Stimulated activated effector memory CD8-positive, alpha-beta T cell treated with anti-CD3 and anti-CD28 coated beads, Interleukin-12 subunit alpha, Interleukin-12 subunit beta, amount 100 ng/mL, for 72 hours (primary cell): Measurements from ENCODE around the gene RUNX3.

Experiments used
- ATAC-seq: fragments of 150-1000 bp; cut with Tn5 transposase; 2 replicates; pipeline ENCODE4 v1.10.0; 2021
- DNase-seq, 2 donors: peaks; one replicate each; pipeline ENCODE4 v3.0.0; 2021 to 2022; ENCODE audit warnings: low spot score in 2 of 2
- H3K27ac Mint-ChIP-seq: one replicate; pipeline ENCODE4 v1.8.0; 2022; ENCODE audit warnings: mild to moderate bottlenecking, mixed read lengths
- H3K36me3 Mint-ChIP-seq: one replicate; pipeline ENCODE4 v1.8.0; 2022; ENCODE audit warnings: mild to moderate bottlenecking, mixed read lengths
- H3K4me1 Mint-ChIP-seq: one replicate; pipeline ENCODE4 v1.8.0; 2022; ENCODE audit warnings: mixed read lengths
- H3K4me3 Mint-ChIP-seq: one replicate; pipeline ENCODE4 v1.8.0; 2022; ENCODE audit warnings: mild to moderate bottlenecking, mixed read lengths
- H3K9me3 Mint-ChIP-seq: one replicate; pipeline ENCODE4 v1.8.0; 2022; ENCODE audit warnings: mixed read lengths

RUNX3 gene

DNA sequence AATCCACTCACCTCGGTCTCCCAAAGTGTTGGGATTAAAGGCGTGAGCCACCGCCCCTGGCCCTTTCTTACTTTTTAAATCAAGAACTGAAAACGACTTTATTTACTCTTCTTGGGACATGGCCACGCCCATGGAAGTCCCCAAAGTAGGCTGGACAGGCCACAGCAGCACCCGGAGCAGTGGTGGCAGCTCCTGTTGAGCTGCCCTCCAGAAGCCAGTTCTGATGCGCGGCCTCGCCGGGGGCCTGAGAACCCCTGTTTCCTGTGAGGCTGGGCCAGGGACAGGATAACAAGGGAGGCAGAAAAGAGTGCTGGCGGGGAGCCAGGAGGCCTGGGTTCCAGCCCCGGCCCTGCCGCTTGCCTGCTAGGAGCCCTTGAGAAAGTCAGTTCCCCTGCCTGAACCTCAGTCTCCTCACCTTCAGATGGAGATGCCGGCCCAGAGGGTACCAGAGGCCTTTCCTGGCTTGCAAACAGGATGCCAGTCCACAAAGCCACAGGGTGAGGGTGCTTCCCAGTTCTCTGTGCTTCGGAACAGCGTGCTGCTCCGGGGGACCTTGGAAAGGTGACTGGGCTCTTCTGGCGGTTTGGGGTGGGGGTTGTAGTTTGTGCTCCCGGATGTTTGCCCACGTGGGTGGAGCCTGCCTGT, 59.4 kb downstream of the RUNX3 start:
- Mint-ChIP-seq H3K27ac (peak overlapping the region; percentile 69), H3K4me1 (peaks cover 26% of the 10 kb centered on the region), H3K4me3 (no peak overlapping the region), H3K36me3 (no peaks in the 10 kb centered on the region), H3K9me3 (no peaks in the 10 kb centered on the region)
- no peak for ATAC-seq
- DNase-seq = no peak

DNA sequence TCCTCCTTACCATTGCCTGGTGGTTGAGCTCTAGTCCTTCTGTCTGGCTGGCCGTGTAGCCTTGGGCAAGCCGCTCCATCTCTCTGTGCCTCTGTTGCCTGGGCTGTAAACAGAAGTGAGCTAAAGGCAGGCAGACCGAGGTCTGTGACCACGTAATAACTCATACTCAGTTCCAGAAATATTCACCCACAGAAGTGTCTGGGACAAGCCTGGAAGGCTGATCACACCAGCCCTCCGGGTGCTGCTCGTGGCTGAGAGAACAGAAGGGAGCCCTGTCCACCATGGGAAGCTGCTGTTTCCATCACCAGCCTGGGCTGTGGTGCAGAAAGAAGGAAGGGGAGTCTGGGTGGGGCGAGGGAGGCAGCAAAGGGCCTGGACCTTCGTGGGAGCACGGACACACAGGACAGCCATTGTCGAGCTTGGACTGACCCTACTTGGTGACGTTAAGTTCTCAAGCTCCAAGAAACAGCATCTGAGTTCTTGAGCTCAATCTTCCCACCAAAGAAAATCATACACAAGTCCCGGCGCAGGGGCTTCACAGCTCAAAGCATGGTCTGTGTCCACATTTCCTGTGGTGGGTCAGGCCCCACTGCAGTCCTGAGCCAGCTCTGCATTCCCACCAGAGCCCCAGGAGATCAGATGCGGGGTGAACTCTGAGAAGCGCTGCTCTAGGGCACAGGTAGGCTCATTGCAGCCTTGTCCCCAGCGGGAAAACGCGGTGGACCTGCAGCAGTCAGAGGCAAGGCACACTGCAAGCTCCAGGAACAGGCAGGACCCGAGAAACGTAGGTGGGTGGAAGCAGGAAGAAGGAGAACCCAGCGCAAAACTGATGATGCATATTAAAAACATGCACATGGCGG, 61.8 kb downstream of the RUNX3 start:
- H3K9me3 Mint-ChIP-seq = no peaks in the 10 kb centered on the region
- peak overlapping the region; percentile 82 for H3K27ac Mint-ChIP-seq
- H3K4me3 Mint-ChIP-seq = no peak overlapping the region
- no peak for ATAC-seq
- H3K4me1 Mint-ChIP-seq = peaks cover 34% of the 10 kb centered on the region
- DNase-seq = no peak
- no peaks in the 10 kb centered on the region for H3K36me3 Mint-ChIP-seq

DNA sequence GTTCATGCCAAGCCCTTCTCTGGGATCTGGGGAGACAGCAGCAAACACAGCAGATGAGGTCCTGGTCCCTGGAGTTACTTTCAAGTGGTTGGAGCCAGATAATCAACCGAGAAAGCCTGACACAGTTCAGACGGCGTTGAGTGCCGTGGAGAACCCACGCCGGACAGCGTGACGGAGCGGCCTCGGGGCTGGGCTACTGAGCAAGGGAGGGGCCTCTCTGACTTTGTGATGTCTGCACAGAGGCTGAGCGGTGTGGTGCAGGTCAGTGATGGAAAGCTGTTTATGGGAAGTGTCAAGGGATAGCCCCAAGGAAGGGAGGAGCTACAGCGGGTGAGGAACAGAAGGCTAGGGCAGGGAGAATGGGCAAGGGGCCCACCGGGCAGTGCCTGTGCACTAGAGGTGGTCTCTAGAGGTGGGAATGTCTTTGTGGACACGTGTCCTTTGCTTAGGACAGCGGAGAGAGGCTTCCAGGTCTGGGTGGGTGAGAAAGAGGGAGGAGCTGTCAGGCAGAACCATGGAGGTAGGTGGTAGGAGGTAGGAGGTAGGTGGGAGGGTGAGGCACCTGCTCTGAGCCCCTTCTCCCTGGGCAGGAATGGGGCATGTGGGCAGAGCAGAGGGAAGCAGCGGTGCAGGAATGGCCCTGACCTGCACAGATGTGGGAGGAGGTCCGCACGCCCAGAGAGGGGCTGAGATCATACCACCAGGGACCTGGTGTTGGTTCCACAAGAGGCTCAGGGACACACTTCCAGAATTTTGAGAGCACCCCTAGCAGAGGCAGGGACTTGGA, 62.8 kb downstream of the RUNX3 start:
- H3K4me1 Mint-ChIP-seq = peaks cover 41% of the 10 kb centered on the region
- H3K27ac Mint-ChIP-seq = peak overlapping the region; percentile 82
- no peaks in the 10 kb centered on the region for H3K36me3 Mint-ChIP-seq
- ATAC-seq = no peak
- no peak overlapping the region for H3K4me3 Mint-ChIP-seq
- H3K9me3 Mint-ChIP-seq = no peaks in the 10 kb centered on the region
- peak in 1 of 2 donors; percentile 35 for DNase-seq

DNA sequence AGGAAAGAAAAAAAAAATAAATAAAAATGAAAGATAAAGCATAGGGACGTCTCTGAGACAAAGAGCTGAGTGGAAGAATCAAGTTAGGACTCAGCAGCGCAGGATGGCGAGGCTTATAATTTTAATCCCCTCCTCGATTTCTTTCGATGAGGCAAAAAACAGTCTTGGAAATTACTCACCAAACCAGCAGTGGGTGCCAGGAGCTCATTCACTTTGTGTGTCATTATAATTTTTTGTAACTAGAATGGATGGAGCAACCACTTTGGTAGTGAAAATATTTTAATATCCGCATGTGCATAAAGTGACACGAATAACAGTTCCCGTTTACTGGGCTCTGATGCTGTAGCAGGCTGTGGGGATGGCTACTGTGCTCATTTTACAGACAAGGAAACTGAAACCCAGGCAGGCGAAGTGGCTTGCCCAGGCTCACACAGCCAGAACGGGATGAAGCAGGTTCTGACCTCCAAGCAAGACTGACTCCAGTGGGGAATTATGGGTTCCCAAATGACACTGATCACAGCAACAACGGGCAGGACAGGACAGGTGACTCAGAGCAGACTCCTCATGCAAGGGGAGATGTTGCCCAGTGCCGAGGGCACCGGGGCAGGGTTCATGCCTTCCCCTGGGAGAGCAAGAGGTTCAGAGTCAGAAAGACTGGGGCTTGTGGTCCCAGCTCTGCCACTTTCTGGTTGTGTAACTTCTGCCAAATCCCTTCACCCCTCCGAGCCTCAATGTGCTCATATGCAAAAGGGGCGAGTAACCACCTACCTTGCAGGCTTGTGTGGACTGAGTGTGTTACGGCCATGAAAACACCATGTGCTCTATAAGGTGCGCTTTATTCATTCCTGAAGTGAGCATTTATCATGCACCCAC, 63.6 kb downstream of the RUNX3 start:
- Mint-ChIP-seq H3K36me3 (no peaks in the 10 kb centered on the region), H3K4me3 (no peak overlapping the region), H3K27ac (no peak overlapping the region), H3K4me1 (peaks cover 37% of the 10 kb centered on the region), H3K9me3 (no peaks in the 10 kb centered on the region)
- ATAC-seq (no peak), DNase-seq (peak in 1 of 2 donors; percentile 45)

DNA sequence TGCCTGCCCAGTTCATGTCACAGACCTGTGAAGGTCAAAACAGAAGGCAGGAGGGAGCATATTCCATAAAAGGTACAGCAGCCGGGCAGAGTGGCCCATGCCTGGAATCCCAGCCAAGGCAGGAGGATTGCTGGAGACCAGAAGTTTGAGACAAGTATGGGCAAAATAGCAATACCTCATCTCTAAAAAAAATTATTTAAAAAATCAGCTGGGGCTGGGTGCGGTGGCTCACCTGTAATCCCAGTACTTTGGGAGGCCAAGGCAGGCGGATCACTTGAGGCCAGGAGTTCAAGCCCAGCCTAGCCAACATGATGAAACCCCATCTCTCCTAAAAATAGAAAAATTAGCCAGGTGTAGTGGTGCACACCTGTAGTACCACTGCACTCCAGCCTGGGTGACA, 64.5 kb downstream of the RUNX3 start:
- ATAC-seq (no peak), DNase-seq (peak in 1 of 2 donors; percentile 28)
- H3K4me1 Mint-ChIP-seq = peaks cover 28% of the 10 kb centered on the region
- no peaks in the 10 kb centered on the region for H3K9me3 Mint-ChIP-seq
- H3K4me3 Mint-ChIP-seq = no peak overlapping the region
- H3K36me3 Mint-ChIP-seq = no peaks in the 10 kb centered on the region
- H3K27ac Mint-ChIP-seq = no peak overlapping the region

DNA sequence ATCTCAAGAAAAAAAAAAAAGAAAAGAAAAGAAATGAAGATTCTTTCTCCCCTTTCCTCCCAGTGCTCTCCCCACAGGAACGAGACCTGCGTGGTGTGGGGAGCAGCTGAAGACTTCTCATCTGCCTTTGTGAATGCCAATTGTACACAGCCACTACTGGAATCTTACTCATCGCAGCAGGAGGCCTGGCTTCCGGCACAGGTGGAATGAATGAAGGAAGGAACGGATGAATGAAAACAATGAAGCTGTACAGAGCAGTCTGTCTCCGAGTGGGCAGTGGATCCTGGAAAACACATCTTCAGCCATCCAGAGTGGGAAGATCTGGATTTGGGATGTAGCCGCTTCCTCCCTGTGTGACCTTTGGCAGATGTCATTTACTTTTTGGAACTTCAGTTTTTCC, 64.9 kb downstream of the RUNX3 start:
- DNase-seq = peak in 1 of 2 donors; percentile 10
- Mint-ChIP-seq H3K4me1 (peaks cover 26% of the 10 kb centered on the region), H3K4me3 (no peak overlapping the region), H3K36me3 (no peaks in the 10 kb centered on the region), H3K9me3 (no peaks in the 10 kb centered on the region), H3K27ac (no peak overlapping the region)
- no peak for ATAC-seq

DNA sequence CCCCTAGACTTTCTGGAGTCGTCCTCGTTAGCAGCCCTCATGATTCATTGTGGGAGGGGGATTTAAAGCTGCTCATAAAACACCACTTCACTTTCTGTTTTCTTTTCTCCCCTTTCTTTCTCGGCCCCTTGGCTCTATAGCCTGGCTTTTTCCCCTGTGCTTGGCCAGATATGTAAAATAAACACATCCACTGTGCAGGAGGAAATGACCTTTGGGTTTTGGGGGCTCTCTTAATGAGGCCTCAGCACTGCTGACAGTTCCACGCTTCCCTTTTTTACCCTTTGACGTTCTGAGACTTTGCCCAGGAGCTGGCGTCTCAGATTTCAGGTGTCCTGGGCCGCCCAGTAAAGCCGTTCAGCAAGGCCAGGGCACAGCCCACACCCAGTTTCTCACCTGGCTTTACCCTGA, 65.7 kb downstream of the RUNX3 start:
- Mint-ChIP-seq H3K9me3 (no peaks in the 10 kb centered on the region), H3K4me3 (no peak overlapping the region), H3K27ac (no peak overlapping the region), H3K36me3 (no peaks in the 10 kb centered on the region), H3K4me1 (peaks cover 26% of the 10 kb centered on the region)
- no peak for ATAC-seq
- peak in 1 of 2 donors; percentile 18 for DNase-seq

DNA sequence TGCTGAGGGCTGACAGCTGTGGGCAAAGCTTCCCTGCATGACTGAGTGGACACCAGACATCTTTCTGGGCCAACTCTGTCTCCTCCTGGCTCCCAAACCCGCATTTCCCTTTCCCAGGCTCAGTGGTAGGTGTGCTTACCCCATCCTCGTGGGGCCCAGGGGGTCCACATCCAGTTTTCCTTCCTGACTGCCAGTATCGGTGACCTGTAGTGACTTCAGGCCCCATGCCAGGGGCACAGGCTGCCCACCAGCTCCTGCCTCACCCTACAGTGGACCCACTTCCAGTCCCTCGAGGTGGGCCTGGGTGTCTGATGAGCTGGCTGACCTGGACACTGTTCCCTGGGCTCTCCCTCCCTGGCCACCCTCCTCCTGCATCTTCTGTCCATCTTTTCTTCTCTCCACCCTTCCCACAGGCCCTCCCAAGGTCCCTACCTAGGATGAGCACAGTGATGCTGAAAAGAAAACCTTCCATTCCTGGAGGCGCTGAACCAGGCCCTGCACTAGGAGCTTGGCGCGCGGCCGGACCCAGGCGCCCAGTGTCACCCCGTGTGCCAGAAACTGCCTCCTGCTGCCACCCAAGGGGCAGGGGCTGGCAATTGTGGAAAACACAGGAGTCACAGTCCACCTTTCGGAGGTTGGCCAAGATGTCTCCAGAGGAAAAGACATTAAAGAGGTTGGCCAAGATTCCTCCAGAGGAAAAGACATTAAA, 67.1 kb downstream of the RUNX3 start:
- peak in 1 of 2 donors; percentile 47 for DNase-seq
- peak overlapping the region; percentile 50 for H3K27ac Mint-ChIP-seq
- no peak for ATAC-seq
- no peaks in the 10 kb centered on the region for H3K9me3 Mint-ChIP-seq
- H3K4me3 Mint-ChIP-seq = no peak overlapping the region
- H3K4me1 Mint-ChIP-seq = peaks cover 29% of the 10 kb centered on the region
- H3K36me3 Mint-ChIP-seq = no peaks in the 10 kb centered on the region

DNA sequence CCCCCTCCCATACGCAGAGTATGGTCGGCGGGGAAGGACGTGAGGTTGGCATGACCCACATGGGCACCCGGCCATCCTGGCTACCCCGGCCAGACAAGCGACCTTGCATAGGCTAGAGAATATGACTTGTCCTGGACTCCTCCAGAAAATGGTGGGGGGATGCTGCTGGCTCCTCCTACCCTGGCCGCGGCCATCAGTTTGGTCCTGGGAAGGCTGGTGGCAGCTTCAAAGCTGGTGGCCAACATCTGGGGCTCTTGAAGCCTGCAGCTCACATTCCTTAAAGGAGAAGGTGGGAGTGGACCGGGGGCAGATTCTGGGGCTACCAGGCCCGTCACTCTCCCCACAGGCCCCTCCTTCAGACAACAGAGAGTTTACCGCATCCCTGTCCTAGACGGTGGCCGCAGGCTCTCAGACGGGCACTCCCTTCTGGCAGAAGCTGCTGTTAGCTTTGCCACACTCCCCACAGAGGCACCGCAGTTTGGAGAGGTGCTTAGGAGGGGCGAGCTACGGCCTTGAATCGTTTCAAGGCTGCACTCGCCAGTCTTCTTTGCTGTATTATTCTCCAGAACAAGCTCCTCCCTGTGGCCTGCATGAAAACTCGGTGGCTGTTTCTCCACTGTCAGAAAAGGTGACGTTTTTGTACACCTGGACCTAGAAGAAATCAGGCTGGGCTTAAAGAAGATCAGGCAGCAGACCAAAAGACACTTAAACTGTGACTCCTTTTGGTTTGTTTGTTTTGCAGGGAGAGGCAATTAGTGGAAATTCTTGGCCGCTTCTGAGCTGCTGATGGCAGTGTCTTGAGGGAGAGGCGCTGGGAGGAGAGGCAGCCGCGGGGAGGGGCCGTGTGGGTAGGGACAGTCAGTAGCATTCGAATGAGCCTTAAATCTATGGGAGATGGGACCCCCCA, 68.0 kb downstream of the RUNX3 start:
- Mint-ChIP-seq H3K36me3 (no peaks in the 10 kb centered on the region), H3K9me3 (no peaks in the 10 kb centered on the region), H3K4me1 (peaks cover 35% of the 10 kb centered on the region), H3K27ac (no peak overlapping the region), H3K4me3 (no peak overlapping the region)
- peak in 1 of 2 donors; percentile 39 for DNase-seq
- no peak for ATAC-seq

DNA sequence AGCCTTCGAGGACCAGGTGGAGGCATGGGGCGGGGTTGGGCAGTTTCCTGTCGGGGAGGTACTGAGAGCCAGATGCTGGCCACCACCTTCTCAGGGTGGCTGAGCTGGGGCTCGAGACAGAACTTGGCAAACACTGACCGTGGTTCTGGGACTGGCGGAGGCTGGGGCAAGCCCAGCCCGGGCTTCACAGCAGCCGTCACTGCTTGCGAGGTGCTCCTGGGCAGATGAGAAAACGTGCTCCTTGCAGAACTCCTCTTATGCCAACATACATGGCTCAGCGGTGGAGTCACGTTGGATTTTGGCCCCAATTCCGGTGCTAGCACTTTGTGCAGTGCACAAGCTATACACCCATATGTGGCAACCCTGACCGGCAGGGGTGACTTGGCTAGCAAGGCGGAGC, 69.2 kb downstream of the RUNX3 start:
- H3K4me3 Mint-ChIP-seq = no peak overlapping the region
- no peaks in the 10 kb centered on the region for H3K36me3 Mint-ChIP-seq
- peak in 1 of 2 donors; percentile 44 for DNase-seq
- peaks cover 46% of the 10 kb centered on the region for H3K4me1 Mint-ChIP-seq
- H3K27ac Mint-ChIP-seq = no peak overlapping the region
- no peak for ATAC-seq
- no peaks in the 10 kb centered on the region for H3K9me3 Mint-ChIP-seq

DNA sequence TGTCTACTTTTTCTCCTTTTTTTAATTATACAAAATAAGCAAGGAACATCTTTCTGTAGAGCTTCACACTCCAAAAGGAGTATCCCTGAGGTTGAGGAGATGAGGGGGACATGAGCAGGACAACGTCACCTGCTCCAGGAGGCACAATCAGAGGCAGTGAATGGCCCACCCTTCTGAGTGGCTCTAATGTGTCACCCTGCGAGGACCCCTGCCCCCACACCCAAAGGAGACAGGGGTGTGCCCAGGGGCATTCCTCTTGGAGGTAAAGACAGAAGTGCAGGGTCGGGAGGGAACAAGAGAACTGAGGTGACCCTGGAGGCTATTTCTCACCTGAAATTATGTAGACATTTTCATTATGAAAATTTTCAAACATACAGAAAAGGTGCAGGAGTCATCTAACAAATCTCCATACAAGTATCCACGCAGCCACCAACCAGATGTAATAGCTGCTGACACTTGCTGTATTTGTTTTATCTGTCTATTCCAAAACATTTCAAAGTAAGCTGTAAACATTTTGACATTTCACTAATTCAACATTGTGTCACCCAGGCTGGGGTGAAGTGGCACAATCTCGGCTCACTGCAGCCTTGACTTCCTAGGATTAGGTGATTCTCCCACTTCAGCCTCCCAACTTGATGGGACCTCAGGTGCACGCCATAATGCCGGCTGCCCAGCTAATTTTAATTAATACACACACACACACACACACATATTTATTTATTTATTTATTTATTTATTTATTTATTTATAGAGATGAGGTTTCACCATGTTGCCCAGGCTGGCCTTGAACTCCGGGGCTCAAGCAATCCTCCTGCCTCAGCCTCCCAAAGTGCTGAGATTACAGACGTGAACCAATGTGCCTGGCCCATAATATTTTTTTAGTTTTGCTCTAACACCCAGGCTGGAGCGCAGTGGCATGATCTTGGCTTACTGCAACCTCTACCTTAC, 70.7 kb downstream of the RUNX3 start:
- no peaks in the 10 kb centered on the region for H3K36me3 Mint-ChIP-seq
- ATAC-seq (no peak), DNase-seq (peak in 1 of 2 donors; percentile 40)
- H3K27ac Mint-ChIP-seq = no peak overlapping the region
- peaks cover 54% of the 10 kb centered on the region for H3K4me1 Mint-ChIP-seq
- no peaks in the 10 kb centered on the region for H3K9me3 Mint-ChIP-seq
- H3K4me3 Mint-ChIP-seq = no peak overlapping the region

DNA sequence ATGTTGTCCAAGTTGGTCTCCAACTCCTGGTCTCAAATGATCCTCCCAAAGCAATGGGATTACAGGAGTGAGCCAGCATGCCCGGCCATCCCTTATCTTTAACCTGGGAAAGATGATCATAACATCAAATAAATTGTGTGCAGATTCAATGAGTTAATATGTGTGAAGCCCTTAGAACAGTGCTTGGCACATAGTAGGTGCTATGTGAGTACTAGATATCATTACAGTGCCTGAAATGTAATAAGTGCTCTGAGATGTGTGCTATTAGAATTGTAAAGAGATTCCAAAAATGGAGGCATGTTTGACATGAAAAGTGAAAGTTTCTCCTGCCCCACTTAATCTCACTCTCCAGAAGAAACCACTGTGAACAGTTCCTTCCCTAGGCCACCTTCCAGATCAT, 71.8 kb downstream of the RUNX3 start:
- DNase-seq = peak in 1 of 2 donors; percentile 22
- H3K36me3 Mint-ChIP-seq = no peaks in the 10 kb centered on the region
- H3K4me1 Mint-ChIP-seq = peaks cover 49% of the 10 kb centered on the region
- H3K9me3 Mint-ChIP-seq = no peaks in the 10 kb centered on the region
- no peak overlapping the region for H3K27ac Mint-ChIP-seq
- H3K4me3 Mint-ChIP-seq = no peak overlapping the region
- ATAC-seq = no peak
